GM23338 (cell line): Measurements from ENCODE around the gene ZNF724. TPM values are rescaled to one million over a fixed set of nuclear protein-coding genes. Genes with fewer than 3 reads are reported as not detected.

Experiments used
- ATAC-seq: fragments of 200-7000 bp; cut with Tn5 transposase; 3 replicates; pipeline ENCODE4 v1.9.1; 2020
- DNase-seq: peaks from one replicate; pipeline ENCODE4 v3.0.0-alpha.2; 2015; ENCODE audit warnings: low spot score
- H2AFZ ChIP-seq: fragments of 200-600 bp; sonication (generic); 2 replicates; pipeline ENCODE4 v1.8.0; 2016; ENCODE audit warnings: antibody characterized with exemption, mild to moderate bottlenecking, moderate library complexity
- H3F3A ChIP-seq: fragments of 200-600 bp; sonication (generic); replicated peaks from 2 replicates; pipeline ENCODE4 v1.8.0; 2017; ENCODE audit warnings: antibody characterized with exemption, mixed run types, low read depth
- H3K27ac ChIP-seq: fragments of 200-600 bp; sonication (generic); 2 replicates; pipeline ENCODE4 v1.6.1; 2016; ENCODE audit warnings: low read depth
- H3K27me3 ChIP-seq: fragments of 200-600 bp; sonication (generic); 2 replicates; pipeline ENCODE4 v1.8.0; 2016; ENCODE audit warnings: mild to moderate bottlenecking, mixed run types, moderate library complexity; ENCODE audit not compliant: insufficient read depth
- H3K36me3 ChIP-seq: fragments of 200-600 bp; sonication (generic); 2 replicates; pipeline ENCODE4 v1.8.0; 2016; ENCODE audit warnings: mild to moderate bottlenecking; ENCODE audit not compliant: insufficient read depth
- H3K4me1 ChIP-seq: fragments of 200-600 bp; sonication (generic); 2 replicates; pipeline ENCODE4 v1.8.0; 2016; ENCODE audit warnings: mild to moderate bottlenecking, moderate library complexity; ENCODE audit not compliant: insufficient read depth
- H3K4me2 ChIP-seq: fragments of 200-600 bp; sonication (generic); 2 replicates; pipeline ENCODE4 v1.7.1; 2017; ENCODE audit warnings: mixed run types
- H3K4me3 ChIP-seq: fragments of 200-600 bp; sonication (generic); 2 replicates; pipeline ENCODE4 v1.6.1; 2016; ENCODE audit warnings: mixed run types
- H3K79me2 ChIP-seq: fragments of 200-600 bp; sonication (generic); replicated peaks from 2 replicates; pipeline ENCODE4 v1.8.0; 2017; ENCODE audit warnings: mild to moderate bottlenecking; ENCODE audit not compliant: insufficient read depth
- H3K9me2 ChIP-seq: fragments of 200-600 bp; sonication (generic); 2 replicates; pipeline ENCODE4 v1.8.0; 2017; ENCODE audit not compliant: insufficient read depth
- H4K20me1 ChIP-seq: fragments of 200-600 bp; sonication (generic); replicated peaks from 2 replicates; pipeline ENCODE4 v1.8.0; 2017; ENCODE audit warnings: mild to moderate bottlenecking; ENCODE audit not compliant: insufficient read depth
- H3K27ac Mint-ChIP-seq: 2 replicates; pipeline ENCODE4 v1.8.0; 2020; ENCODE audit warnings: inconsistent platforms, mild to moderate bottlenecking, moderate library complexity, mixed read lengths
- H3K27me3 Mint-ChIP-seq: 3 replicates; pipeline ENCODE4 v1.8.0; 2022; ENCODE audit warnings: low read depth, mild to moderate bottlenecking, moderate library complexity, mixed read lengths, inconsistent platforms; ENCODE audit not compliant: insufficient read depth, poor library complexity
- H3K36me3 Mint-ChIP-seq: 3 replicates; pipeline ENCODE4 v1.8.0; 2021; ENCODE audit warnings: low read depth, mild to moderate bottlenecking, inconsistent platforms, moderate library complexity, mixed read lengths
- H3K4me1 Mint-ChIP-seq: 3 replicates; pipeline ENCODE4 v1.8.0; 2020; ENCODE audit warnings: mild to moderate bottlenecking, inconsistent platforms, mixed read lengths
- H3K4me3 Mint-ChIP-seq: 3 replicates; pipeline ENCODE4 v1.8.0; 2021; ENCODE audit warnings: moderate library complexity, mild to moderate bottlenecking, inconsistent platforms, mixed read lengths
- H3K9me3 Mint-ChIP-seq: 3 replicates; pipeline ENCODE4 v1.8.0; 2020; ENCODE audit warnings: moderate library complexity, mild to moderate bottlenecking, inconsistent platforms, mixed read lengths
- CREB1 ChIP-seq: fragments of 250-450 bp; sonication (Bioruptor Pico); IDR thresholded peaks from 2 replicates; pipeline ENCODE4 v1.5.0; 2020; ENCODE audit warnings: low read depth, mild to moderate bottlenecking, moderate library complexity
- EZH2 ChIP-seq: fragments of 200-600 bp; sonication (generic); IDR thresholded peaks from one replicate; pipeline ENCODE4 v1.8.0; 2017; ENCODE audit warnings: antibody characterized with exemption, mild to moderate bottlenecking, low read depth; ENCODE audit not compliant: unreplicated experiment
- EZH2phosphoT487 ChIP-seq: fragments of 200-600 bp; sonication (generic); IDR thresholded peaks from one replicate; pipeline ENCODE4 v1.8.1; 2018; ENCODE audit warnings: antibody characterized with exemption; ENCODE audit not compliant: unreplicated experiment
- NANOG ChIP-seq: IDR thresholded peaks from 2 replicates; pipeline ENCODE4 v1.6.1; 2016; ENCODE audit warnings: antibody characterized with exemption, borderline replicate concordance
- POLR2AphosphoS5 ChIP-seq: IDR thresholded peaks from 2 replicates; pipeline ENCODE4 v1.6.1; 2016; ENCODE audit warnings: antibody characterized with exemption, low read depth
- STAT1 ChIP-seq: IDR thresholded peaks from one replicate; pipeline ENCODE4 v1.6.1; 2016; ENCODE audit warnings: antibody characterized with exemption; ENCODE audit not compliant: unreplicated experiment
- polyA plus RNA-seq: library from polyadenylated mRNA; unstranded; fragments of >200 nt; fragmentation: Nextera tagmentation; extraction: Ambion mirVana; gene quantifications from 2 replicates; pipeline ENCODE4 v1.2.1, GENCODE V29; 2016
- total RNA-seq: library from RNA; depleted of rRNA; stranded (reverse); fragments of >200 nt; shearing (Covaris generic); gene quantifications from 2 replicates; pipeline ENCODE4 v1.2.3, GENCODE V29; 2014
- TF ChIP-seq, protein P1 (sequence below), 2 experiments: fragments of 200-600 bp in 1 of 2; sonication (generic) in 1 of 2; conservative IDR thresholded peaks; 2 replicates each; pipeline versions ENCODE4 v1.5.1 to v1.6.1; 2016 to 2017; ENCODE audit warnings: antibody characterized with exemption in 2 of 2, low read depth in 2 of 2, mild to moderate bottlenecking in 2 of 2, moderate library complexity in 1 of 2
- TF ChIP-seq, protein P2 (sequence below): IDR thresholded peaks from 2 replicates; pipeline ENCODE4 v1.6.1; 2016; ENCODE audit warnings: antibody characterized with exemption
- TF ChIP-seq, protein P3 (sequence below): IDR thresholded peaks from one replicate; pipeline ENCODE4 v1.6.1; 2018; ENCODE audit warnings: antibody characterized with exemption; ENCODE audit not compliant: unreplicated experiment
- TF ChIP-seq, protein P4 (sequence below): fragments of 250-450 bp; sonication (Bioruptor Pico); IDR thresholded peaks from 2 replicates; pipeline ENCODE4 v1.5.0; 2020; ENCODE audit warnings: mild to moderate bottlenecking, moderate library complexity

ZNF724 gene
- total and polyA plus RNA-seq, 2 experiments from 2014 or later = 35.4 to 85.3 TPM

DNA sequence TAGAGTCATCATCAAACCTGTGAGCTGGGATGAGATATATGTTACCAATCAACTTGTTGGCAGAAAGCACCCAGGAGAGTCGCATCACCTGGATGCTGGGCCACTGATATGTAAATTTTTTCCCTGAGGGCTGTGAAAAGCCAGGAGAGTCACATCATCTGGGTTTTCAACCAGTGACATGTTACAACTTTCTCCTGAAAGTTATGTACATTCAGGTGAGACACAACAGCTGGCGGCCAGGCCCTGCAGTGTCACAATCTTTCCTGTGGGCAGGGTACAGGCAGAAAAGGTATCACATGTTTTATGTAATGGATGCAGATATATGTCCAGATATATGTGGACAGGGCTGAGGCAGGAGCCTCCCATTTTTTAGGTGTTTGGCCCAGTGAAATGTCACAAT lies 13.2 kb upstream of the ZNF724 start:
- no peak overlapping the region for H2AFZ ChIP-seq
- H3K9me2 ChIP-seq = no peaks in the 10 kb centered on the region
- H3K79me2 ChIP-seq = peaks cover 26% of the 10 kb centered on the region
- H4K20me1 ChIP-seq = peaks cover 27% of the 10 kb centered on the region
- no peaks in the 10 kb centered on the region for H3F3A ChIP-seq
- no peak for ATAC-seq
- H3K27me3 ChIP-seq = no peaks in the 10 kb centered on the region
- no peaks in the 10 kb centered on the region for H3K4me1 ChIP-seq
- TF ChIP-seq CREB1 (CRISPR knock-in tag) (no peak), STAT1 (no peak), NANOG (no peak), POLR2AphosphoS5 (no peak)
- TF ChIP-seq, protein P1, sequence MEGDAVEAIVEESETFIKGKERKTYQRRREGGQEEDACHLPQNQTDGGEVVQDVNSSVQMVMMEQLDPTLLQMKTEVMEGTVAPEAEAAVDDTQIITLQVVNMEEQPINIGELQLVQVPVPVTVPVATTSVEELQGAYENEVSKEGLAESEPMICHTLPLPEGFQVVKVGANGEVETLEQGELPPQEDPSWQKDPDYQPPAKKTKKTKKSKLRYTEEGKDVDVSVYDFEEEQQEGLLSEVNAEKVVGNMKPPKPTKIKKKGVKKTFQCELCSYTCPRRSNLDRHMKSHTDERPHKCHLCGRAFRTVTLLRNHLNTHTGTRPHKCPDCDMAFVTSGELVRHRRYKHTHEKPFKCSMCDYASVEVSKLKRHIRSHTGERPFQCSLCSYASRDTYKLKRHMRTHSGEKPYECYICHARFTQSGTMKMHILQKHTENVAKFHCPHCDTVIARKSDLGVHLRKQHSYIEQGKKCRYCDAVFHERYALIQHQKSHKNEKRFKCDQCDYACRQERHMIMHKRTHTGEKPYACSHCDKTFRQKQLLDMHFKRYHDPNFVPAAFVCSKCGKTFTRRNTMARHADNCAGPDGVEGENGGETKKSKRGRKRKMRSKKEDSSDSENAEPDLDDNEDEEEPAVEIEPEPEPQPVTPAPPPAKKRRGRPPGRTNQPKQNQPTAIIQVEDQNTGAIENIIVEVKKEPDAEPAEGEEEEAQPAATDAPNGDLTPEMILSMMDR (conservative IDR thresholded peaks at IDR 0.05; ENCODE audit: low read depth in 2 of 2) = no peak
- TF ChIP-seq, protein P2, sequence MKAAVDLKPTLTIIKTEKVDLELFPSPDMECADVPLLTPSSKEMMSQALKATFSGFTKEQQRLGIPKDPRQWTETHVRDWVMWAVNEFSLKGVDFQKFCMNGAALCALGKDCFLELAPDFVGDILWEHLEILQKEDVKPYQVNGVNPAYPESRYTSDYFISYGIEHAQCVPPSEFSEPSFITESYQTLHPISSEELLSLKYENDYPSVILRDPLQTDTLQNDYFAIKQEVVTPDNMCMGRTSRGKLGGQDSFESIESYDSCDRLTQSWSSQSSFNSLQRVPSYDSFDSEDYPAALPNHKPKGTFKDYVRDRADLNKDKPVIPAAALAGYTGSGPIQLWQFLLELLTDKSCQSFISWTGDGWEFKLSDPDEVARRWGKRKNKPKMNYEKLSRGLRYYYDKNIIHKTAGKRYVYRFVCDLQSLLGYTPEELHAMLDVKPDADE = no peak
- TF ChIP-seq, protein P3, sequence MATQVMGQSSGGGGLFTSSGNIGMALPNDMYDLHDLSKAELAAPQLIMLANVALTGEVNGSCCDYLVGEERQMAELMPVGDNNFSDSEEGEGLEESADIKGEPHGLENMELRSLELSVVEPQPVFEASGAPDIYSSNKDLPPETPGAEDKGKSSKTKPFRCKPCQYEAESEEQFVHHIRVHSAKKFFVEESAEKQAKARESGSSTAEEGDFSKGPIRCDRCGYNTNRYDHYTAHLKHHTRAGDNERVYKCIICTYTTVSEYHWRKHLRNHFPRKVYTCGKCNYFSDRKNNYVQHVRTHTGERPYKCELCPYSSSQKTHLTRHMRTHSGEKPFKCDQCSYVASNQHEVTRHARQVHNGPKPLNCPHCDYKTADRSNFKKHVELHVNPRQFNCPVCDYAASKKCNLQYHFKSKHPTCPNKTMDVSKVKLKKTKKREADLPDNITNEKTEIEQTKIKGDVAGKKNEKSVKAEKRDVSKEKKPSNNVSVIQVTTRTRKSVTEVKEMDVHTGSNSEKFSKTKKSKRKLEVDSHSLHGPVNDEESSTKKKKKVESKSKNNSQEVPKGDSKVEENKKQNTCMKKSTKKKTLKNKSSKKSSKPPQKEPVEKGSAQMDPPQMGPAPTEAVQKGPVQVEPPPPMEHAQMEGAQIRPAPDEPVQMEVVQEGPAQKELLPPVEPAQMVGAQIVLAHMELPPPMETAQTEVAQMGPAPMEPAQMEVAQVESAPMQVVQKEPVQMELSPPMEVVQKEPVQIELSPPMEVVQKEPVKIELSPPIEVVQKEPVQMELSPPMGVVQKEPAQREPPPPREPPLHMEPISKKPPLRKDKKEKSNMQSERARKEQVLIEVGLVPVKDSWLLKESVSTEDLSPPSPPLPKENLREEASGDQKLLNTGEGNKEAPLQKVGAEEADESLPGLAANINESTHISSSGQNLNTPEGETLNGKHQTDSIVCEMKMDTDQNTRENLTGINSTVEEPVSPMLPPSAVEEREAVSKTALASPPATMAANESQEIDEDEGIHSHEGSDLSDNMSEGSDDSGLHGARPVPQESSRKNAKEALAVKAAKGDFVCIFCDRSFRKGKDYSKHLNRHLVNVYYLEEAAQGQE = no peak
- H3K27me3 Mint-ChIP-seq = peaks cover 5% of the 10 kb centered on the region
- H3K36me3 Mint-ChIP-seq = peaks cover 83% of the 10 kb centered on the region
- no peak for DNase-seq
- no peak overlapping the region for H3K4me3 Mint-ChIP-seq
- H3K27ac ChIP-seq = no peak overlapping the region
- no peaks in the 10 kb centered on the region for H3K9me3 Mint-ChIP-seq
- no peaks in the 10 kb centered on the region for H3K4me1 Mint-ChIP-seq
- H3K4me3 ChIP-seq = no peak overlapping the region
- H3K4me2 ChIP-seq = no peak overlapping the region
- H3K36me3 ChIP-seq = peaks cover 27% of the 10 kb centered on the region
- no peak overlapping the region for H3K27ac Mint-ChIP-seq

DNA sequence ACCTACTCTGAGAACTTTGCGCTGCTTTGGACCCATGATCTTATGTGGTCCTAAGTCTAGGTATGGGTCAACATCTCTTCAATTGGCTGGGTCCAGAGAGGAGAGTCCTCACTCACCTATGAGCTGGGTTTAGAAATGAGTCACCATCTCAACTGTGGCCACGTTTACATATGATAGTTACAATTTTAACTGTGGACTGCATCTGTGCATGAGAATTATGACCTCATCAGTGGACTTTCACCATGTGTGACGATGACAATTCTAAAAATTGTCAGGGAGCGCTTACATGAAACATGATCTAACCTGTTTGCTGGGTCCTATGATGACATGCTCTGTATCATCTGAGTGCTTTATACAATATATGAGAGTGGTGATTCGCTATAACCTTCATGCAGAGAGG lies 12.7 kb upstream of the ZNF724 start:
- Histone ChIP-seq H3K36me3 (peaks cover 22% of the 10 kb centered on the region), H2AFZ (no peak overlapping the region), H3K27me3 (no peaks in the 10 kb centered on the region), H3K4me2 (no peak overlapping the region), H4K20me1 (peaks cover 22% of the 10 kb centered on the region), H3K4me1 (no peaks in the 10 kb centered on the region), H3K4me3 (no peak overlapping the region), H3K9me2 (no peaks in the 10 kb centered on the region), H3K79me2 (peaks cover 22% of the 10 kb centered on the region), H3F3A (no peaks in the 10 kb centered on the region), H3K27ac (no peak overlapping the region)
- H3K4me1 Mint-ChIP-seq = no peaks in the 10 kb centered on the region
- peaks cover 80% of the 10 kb centered on the region for H3K36me3 Mint-ChIP-seq
- no peak for DNase-seq
- peaks cover 5% of the 10 kb centered on the region for H3K27me3 Mint-ChIP-seq
- H3K4me3 Mint-ChIP-seq = no peak overlapping the region
- no peak for ATAC-seq
- H3K9me3 Mint-ChIP-seq = no peaks in the 10 kb centered on the region
- no peak overlapping the region for H3K27ac Mint-ChIP-seq
- no peak for TF ChIP-seq EZH2phosphoT487
- TF ChIP-seq EZH2 = no peak
- TF ChIP-seq NANOG = no peak
- TF ChIP-seq, protein P4, sequence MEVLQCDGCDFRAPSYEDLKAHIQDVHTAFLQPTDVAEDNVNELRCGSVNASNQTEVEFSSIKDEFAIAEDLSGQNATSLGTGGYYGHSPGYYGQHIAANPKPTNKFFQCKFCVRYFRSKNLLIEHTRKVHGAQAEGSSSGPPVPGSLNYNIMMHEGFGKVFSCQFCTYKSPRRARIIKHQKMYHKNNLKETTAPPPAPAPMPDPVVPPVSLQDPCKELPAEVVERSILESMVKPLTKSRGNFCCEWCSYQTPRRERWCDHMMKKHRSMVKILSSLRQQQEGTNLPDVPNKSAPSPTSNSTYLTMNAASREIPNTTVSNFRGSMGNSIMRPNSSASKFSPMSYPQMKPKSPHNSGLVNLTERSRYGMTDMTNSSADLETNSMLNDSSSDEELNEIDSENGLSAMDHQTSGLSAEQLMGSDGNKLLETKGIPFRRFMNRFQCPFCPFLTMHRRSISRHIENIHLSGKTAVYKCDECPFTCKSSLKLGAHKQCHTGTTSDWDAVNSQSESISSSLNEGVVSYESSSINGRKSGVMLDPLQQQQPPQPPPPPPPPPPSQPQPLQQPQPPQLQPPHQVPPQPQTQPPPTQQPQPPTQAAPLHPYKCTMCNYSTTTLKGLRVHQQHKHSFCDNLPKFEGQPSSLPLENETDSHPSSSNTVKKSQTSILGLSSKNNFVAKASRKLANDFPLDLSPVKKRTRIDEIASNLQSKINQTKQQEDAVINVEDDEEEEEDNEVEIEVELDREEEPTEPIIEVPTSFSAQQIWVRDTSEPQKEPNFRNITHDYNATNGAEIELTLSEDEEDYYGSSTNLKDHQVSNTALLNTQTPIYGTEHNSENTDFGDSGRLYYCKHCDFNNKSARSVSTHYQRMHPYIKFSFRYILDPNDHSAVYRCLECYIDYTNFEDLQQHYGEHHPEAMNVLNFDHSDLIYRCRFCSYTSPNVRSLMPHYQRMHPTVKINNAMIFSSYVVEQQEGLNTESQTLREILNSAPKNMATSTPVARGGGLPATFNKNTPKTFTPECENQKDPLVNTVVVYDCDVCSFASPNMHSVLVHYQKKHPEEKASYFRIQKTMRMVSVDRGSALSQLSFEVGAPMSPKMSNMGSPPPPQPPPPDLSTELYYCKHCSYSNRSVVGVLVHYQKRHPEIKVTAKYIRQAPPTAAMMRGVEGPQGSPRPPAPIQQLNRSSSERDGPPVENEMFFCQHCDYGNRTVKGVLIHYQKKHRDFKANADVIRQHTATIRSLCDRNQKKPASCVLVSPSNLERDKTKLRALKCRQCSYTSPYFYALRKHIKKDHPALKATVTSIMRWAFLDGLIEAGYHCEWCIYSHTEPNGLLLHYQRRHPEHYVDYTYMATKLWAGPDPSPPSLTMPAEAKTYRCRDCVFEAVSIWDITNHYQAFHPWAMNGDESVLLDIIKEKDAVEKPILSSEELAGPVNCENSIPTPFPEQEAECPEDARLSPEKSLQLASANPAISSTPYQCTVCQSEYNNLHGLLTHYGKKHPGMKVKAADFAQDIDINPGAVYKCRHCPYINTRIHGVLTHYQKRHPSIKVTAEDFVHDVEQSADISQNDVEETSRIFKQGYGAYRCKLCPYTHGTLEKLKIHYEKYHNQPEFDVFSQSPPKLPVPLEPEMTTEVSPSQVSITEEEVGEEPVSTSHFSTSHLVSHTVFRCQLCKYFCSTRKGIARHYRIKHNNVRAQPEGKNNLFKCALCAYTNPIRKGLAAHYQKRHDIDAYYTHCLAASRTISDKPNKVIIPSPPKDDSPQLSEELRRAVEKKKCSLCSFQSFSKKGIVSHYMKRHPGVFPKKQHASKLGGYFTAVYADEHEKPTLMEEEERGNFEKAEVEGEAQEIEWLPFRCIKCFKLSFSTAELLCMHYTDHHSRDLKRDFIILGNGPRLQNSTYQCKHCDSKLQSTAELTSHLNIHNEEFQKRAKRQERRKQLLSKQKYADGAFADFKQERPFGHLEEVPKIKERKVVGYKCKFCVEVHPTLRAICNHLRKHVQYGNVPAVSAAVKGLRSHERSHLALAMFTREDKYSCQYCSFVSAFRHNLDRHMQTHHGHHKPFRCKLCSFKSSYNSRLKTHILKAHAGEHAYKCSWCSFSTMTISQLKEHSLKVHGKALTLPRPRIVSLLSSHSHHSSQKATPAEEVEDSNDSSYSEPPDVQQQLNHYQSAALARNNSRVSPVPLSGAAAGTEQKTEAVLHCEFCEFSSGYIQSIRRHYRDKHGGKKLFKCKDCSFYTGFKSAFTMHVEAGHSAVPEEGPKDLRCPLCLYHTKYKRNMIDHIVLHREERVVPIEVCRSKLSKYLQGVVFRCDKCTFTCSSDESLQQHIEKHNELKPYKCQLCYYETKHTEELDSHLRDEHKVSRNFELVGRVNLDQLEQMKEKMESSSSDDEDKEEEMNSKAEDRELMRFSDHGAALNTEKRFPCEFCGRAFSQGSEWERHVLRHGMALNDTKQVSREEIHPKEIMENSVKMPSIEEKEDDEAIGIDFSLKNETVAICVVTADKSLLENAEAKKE (CRISPR knock-in tag) = no peak
